Astrocyte (in vitro differentiated cells and primary cell): ENCODE measurements around the gene TMEM238.

Experiments
- CTCF ChIP-seq: IDR thresholded peaks from 2 replicates; pipeline ENCODE4 v1.5.1; 2011; ENCODE audit warnings: low read depth, mild to moderate bottlenecking, inconsistent platforms, low read length, moderate library complexity; ENCODE audit not compliant: insufficient read depth
- EZH2 ChIP-seq: IDR thresholded peaks from 2 replicates; pipeline ENCODE4 v1.6.1; 2012; ENCODE audit warnings: mild to moderate bottlenecking, low read length, inconsistent platforms; ENCODE audit not compliant: insufficient read depth

- TF ChIP-seq CTCF (no peak), EZH2 (no peak)
Measured at GRCh38 chr19:55419103-55419502, 35.0 kb upstream of the TMEM238 start.
